Thyroid gland (tissue), 4 donors: ENCODE results near the gene TXNRD3.

Experiments
- POLR2A ChIP-seq, 2 donors: fragments of 450-650 bp; IDR thresholded peaks; one replicate each; pipeline ENCODE4 v1.6.1; 2017; ENCODE audit warnings: antibody characterized with exemption in 2 of 2, mild to moderate bottlenecking in 2 of 2, moderate library complexity in 1 of 2
- TF ChIP-seq, protein P1 (sequence below), 6 experiments: fragments of 200-600 bp in 3 of 6; fragments of 450-650 bp in 3 of 6; sonication (generic) in 3 of 6; IDR thresholded peaks; one replicate each; pipeline ENCODE4 v1.5.1; 2016 to 2019; ENCODE audit warnings: antibody characterized with exemption in 6 of 6, mild to moderate bottlenecking in 2 of 6, inconsistent platforms in 1 of 6, moderate library complexity in 1 of 6

DNA sequence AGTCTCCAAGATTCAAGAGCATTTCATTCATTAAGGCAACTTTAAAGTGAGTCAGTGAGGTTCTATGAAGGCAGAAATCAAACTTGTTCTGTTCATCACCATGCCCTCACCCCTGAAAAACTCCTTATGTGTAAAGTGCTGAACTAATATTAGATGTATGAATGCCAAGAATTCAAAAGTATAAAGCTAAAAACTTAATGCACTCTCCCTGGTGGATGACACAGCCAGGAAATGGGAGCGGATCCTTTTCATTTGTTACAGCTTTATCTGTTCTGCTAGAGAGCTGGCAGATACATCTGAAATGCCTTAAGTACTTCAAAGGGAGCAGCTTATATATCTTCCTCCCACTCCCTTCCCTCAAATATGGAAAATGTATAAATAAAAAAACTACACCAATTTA is 8.2 kb downstream of the TXNRD3 start:
- TF ChIP-seq, protein P1, sequence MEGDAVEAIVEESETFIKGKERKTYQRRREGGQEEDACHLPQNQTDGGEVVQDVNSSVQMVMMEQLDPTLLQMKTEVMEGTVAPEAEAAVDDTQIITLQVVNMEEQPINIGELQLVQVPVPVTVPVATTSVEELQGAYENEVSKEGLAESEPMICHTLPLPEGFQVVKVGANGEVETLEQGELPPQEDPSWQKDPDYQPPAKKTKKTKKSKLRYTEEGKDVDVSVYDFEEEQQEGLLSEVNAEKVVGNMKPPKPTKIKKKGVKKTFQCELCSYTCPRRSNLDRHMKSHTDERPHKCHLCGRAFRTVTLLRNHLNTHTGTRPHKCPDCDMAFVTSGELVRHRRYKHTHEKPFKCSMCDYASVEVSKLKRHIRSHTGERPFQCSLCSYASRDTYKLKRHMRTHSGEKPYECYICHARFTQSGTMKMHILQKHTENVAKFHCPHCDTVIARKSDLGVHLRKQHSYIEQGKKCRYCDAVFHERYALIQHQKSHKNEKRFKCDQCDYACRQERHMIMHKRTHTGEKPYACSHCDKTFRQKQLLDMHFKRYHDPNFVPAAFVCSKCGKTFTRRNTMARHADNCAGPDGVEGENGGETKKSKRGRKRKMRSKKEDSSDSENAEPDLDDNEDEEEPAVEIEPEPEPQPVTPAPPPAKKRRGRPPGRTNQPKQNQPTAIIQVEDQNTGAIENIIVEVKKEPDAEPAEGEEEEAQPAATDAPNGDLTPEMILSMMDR (IDR thresholded peaks at IDR 0.05) = no peak
- TF ChIP-seq POLR2A (IDR thresholded peaks at IDR 0.05) = no peak
